HG03575 (cell line): ENCODE data around the gene C1orf167.

ENCODE experiments used
- ATAC-seq: cut with Tn5 transposase; IDR thresholded peaks from one replicate; pipeline ENCODE4 v1.9.1; 2021; ENCODE audit not compliant: unreplicated experiment, insufficient number of reproducible peaks, low FRiP score; ENCODE audit errors: extremely low read depth

The C1orf167 gene

GRCh38 chr1:11752359-11753088 lies 9.5 kb upstream of the C1orf167 start:
- no peak for ATAC-seq

GRCh38 chr1:11753555-11754208 lies 8.3 kb upstream of the C1orf167 start:
- no peak for ATAC-seq

- ATAC-seq = no peak
These were observed 4.9 kb upstream of the C1orf167 start for GRCh38 chr1:11757047-11757446.

- ATAC-seq = no peak
These were observed 2.2 kb upstream of the C1orf167 start for GRCh38 chr1:11759791-11760190.

- ATAC-seq = no peak
These were observed 708 bp upstream of the C1orf167 start for GRCh38 chr1:11761285-11761684.

- ATAC-seq = no peak
These were observed 2.1 kb downstream of the C1orf167 start for GRCh38 chr1:11764115-11764514.

GRCh38 chr1:11764519-11764918 lies 2.5 kb downstream of the C1orf167 start:
- ATAC-seq = no peak

GRCh38 chr1:11765661-11766428 lies 3.9 kb downstream of the C1orf167 start:
- no peak for ATAC-seq

GRCh38 chr1:11766429-11766776 lies 4.4 kb downstream of the C1orf167 start:
- ATAC-seq = no peak

GRCh38 chr1:11767922-11768704 lies 6.1 kb downstream of the C1orf167 start:
- ATAC-seq = no peak

- no peak for ATAC-seq
These were observed 6.8 kb downstream of the C1orf167 start for GRCh38 chr1:11768821-11769220.

- no peak for ATAC-seq
These were observed 7.3 kb downstream of the C1orf167 start for GRCh38 chr1:11769274-11769673.

- ATAC-seq = no peak
These were observed 8.0 kb downstream of the C1orf167 start for GRCh38 chr1:11770011-11770410.

- no peak for ATAC-seq
These were observed 9.6 kb downstream of the C1orf167 start for GRCh38 chr1:11771481-11772043.

- no peak for ATAC-seq
These were observed 10.5 kb downstream of the C1orf167 start for GRCh38 chr1:11772458-11772857.

GRCh38 chr1:11774753-11775152 lies 12.8 kb downstream of the C1orf167 start:
- no peak for ATAC-seq

- ATAC-seq = no peak
These were observed 15.8 kb downstream of the C1orf167 start for GRCh38 chr1:11777658-11778322.

GRCh38 chr1:11778336-11778735 lies 16.3 kb downstream of the C1orf167 start:
- no peak for ATAC-seq
